OCI-LY7 (cell line): Measurements from ENCODE around the gene THAP8.

Experiments used
- CTCF ChIP-seq: fragments of 200-600 bp; sonication (generic); conservative IDR thresholded peaks from 2 replicates; pipeline ENCODE4 v1.5.1; 2014; ENCODE audit warnings: mild to moderate bottlenecking, antibody characterized with exemption, low read length, moderate library complexity, mixed read lengths
- EZH2phosphoT487 ChIP-seq: fragments of 200-600 bp; sonication (generic); IDR thresholded peaks from 2 replicates; pipeline ENCODE4 v1.6.1; 2018; ENCODE audit warnings: low read depth, borderline replicate concordance, mild to moderate bottlenecking, mixed run types, antibody characterized with exemption, low read length, moderate library complexity, mixed read lengths

GRCh38 chr19:36099166-36099785 lies 45.2 kb upstream of the THAP8 start:
- no peak for TF ChIP-seq CTCF
- TF ChIP-seq EZH2phosphoT487: no peak
